T-helper 2 cell treated with Interferon-gamma antibody and Interleukin-4, amounts not matched to agents 5 μg/mL and 100 μg/mL, for 36 hours (primary cell): ENCODE data around the gene FPR2.
"Not testable (repeated sequence)": the region's sequence is repeated elsewhere in the genome, so short reads cannot be mapped to it uniquely, and the experiment has no call there.

Experiments used
- DNase-seq: peaks from one replicate; pipeline ENCODE4 v3.0.0; 2021; ENCODE audit warnings: low spot score
- H3K27ac Mint-ChIP-seq: one replicate; pipeline ENCODE4 v1.8.0; 2021; ENCODE audit warnings: mild to moderate bottlenecking, mixed read lengths
- H3K27me3 Mint-ChIP-seq: one replicate; pipeline ENCODE4 v1.8.0; 2021; ENCODE audit warnings: low read depth, mixed read lengths
- H3K36me3 Mint-ChIP-seq: one replicate; pipeline ENCODE4 v1.8.0; 2021; ENCODE audit warnings: low read depth, mixed read lengths
- H3K4me1 Mint-ChIP-seq: one replicate; pipeline ENCODE4 v1.8.0; 2021; ENCODE audit warnings: low read depth, mixed read lengths
- H3K4me3 Mint-ChIP-seq: one replicate; pipeline ENCODE4 v1.8.0; 2022; ENCODE audit warnings: mild to moderate bottlenecking, moderate library complexity, mixed read lengths
- H3K9me3 Mint-ChIP-seq: one replicate; pipeline ENCODE4 v1.8.0; 2021; ENCODE audit warnings: mixed read lengths

FPR2 gene

GRCh38 chr19:51729781-51730180 lies 31.2 kb upstream of the FPR2 start:
- peaks cover 5% of the 10 kb centered on the region for H3K27me3 Mint-ChIP-seq
- H3K27ac Mint-ChIP-seq = no peak overlapping the region
- DNase-seq = no peak
- no peak overlapping the region for H3K4me3 Mint-ChIP-seq
- H3K9me3 Mint-ChIP-seq = peaks cover 9% of the 10 kb centered on the region
- no peaks in the 10 kb centered on the region for H3K36me3 Mint-ChIP-seq
- no peaks in the 10 kb centered on the region for H3K4me1 Mint-ChIP-seq

GRCh38 chr19:51733742-51734522 lies 27.0 kb upstream of the FPR2 start:
- no peak for DNase-seq
- H3K27ac Mint-ChIP-seq = no peak overlapping the region
- peaks cover 2% of the 10 kb centered on the region for H3K27me3 Mint-ChIP-seq
- H3K9me3 Mint-ChIP-seq = peaks cover 4% of the 10 kb centered on the region
- H3K4me3 Mint-ChIP-seq = no peak overlapping the region
- no peaks in the 10 kb centered on the region for H3K36me3 Mint-ChIP-seq
- no peaks in the 10 kb centered on the region for H3K4me1 Mint-ChIP-seq

- no peaks in the 10 kb centered on the region for H3K4me1 Mint-ChIP-seq
- H3K27me3 Mint-ChIP-seq = peaks cover 2% of the 10 kb centered on the region
- H3K9me3 Mint-ChIP-seq = no peaks in the 10 kb centered on the region
- H3K36me3 Mint-ChIP-seq = no peaks in the 10 kb centered on the region
- DNase-seq = no peak
- H3K27ac Mint-ChIP-seq = no peak overlapping the region
- no peak overlapping the region for H3K4me3 Mint-ChIP-seq
Measured at GRCh38 chr19:51735759-51736449, 25.1 kb upstream of the FPR2 start.

- Mint-ChIP-seq H3K4me1 (no peaks in the 10 kb centered on the region), H3K27me3 (peaks cover 2% of the 10 kb centered on the region), H3K36me3 (no peaks in the 10 kb centered on the region), H3K4me3 (no peak overlapping the region), H3K9me3 (no peaks in the 10 kb centered on the region), H3K27ac (no peak overlapping the region)
- DNase-seq = no peak
Measured at GRCh38 chr19:51737389-51737788, 23.6 kb upstream of the FPR2 start.

- Mint-ChIP-seq H3K36me3 (no peaks in the 10 kb centered on the region), H3K27ac (no peak overlapping the region), H3K4me1 (no peaks in the 10 kb centered on the region), H3K4me3 (no peak overlapping the region), H3K27me3 (peaks cover 2% of the 10 kb centered on the region), H3K9me3 (no peaks in the 10 kb centered on the region)
- DNase-seq = no peak
Measured at GRCh38 chr19:51737924-51738323, 23.1 kb upstream of the FPR2 start.

GRCh38 chr19:51738523-51738922 lies 22.5 kb upstream of the FPR2 start:
- not testable (repeated sequence) for H3K27me3 Mint-ChIP-seq, H3K4me3 Mint-ChIP-seq, DNase-seq, H3K4me1 Mint-ChIP-seq, H3K36me3 Mint-ChIP-seq, H3K27ac Mint-ChIP-seq, H3K9me3 Mint-ChIP-seq

GRCh38 chr19:51739466-51740213 lies 21.3 kb upstream of the FPR2 start:
- Mint-ChIP-seq H3K9me3 (no peaks in the 10 kb centered on the region), H3K27ac (no peak overlapping the region), H3K36me3 (no peaks in the 10 kb centered on the region), H3K4me3 (no peak overlapping the region), H3K27me3 (peaks cover 2% of the 10 kb centered on the region), H3K4me1 (no peaks in the 10 kb centered on the region)
- DNase-seq = no peak

GRCh38 chr19:51740356-51740755 lies 20.6 kb upstream of the FPR2 start:
- H3K9me3 Mint-ChIP-seq = peaks cover under 1% of the 10 kb centered on the region
- no peak overlapping the region for H3K4me3 Mint-ChIP-seq
- H3K27ac Mint-ChIP-seq = no peak overlapping the region
- H3K27me3 Mint-ChIP-seq = peaks cover 2% of the 10 kb centered on the region
- no peak for DNase-seq
- H3K4me1 Mint-ChIP-seq = no peaks in the 10 kb centered on the region
- H3K36me3 Mint-ChIP-seq = no peaks in the 10 kb centered on the region

GRCh38 chr19:51742789-51743188 lies 18.2 kb upstream of the FPR2 start:
- Mint-ChIP-seq H3K4me3 (no peak overlapping the region), H3K27ac (no peak overlapping the region), H3K9me3 (peaks cover 3% of the 10 kb centered on the region), H3K27me3 (no peaks in the 10 kb centered on the region), H3K4me1 (no peaks in the 10 kb centered on the region), H3K36me3 (no peaks in the 10 kb centered on the region)
- no peak for DNase-seq

GRCh38 chr19:51743405-51743804 lies 17.6 kb upstream of the FPR2 start:
- H3K36me3 Mint-ChIP-seq = no peaks in the 10 kb centered on the region
- peaks cover 3% of the 10 kb centered on the region for H3K9me3 Mint-ChIP-seq
- H3K27ac Mint-ChIP-seq = no peak overlapping the region
- H3K4me3 Mint-ChIP-seq = no peak overlapping the region
- H3K27me3 Mint-ChIP-seq = no peaks in the 10 kb centered on the region
- no peak for DNase-seq
- no peaks in the 10 kb centered on the region for H3K4me1 Mint-ChIP-seq

GRCh38 chr19:51746731-51747130 lies 14.2 kb upstream of the FPR2 start:
- Mint-ChIP-seq H3K27ac (no peak overlapping the region), H3K4me3 (no peak overlapping the region), H3K27me3 (no peaks in the 10 kb centered on the region), H3K9me3 (peaks cover 6% of the 10 kb centered on the region), H3K4me1 (no peaks in the 10 kb centered on the region), H3K36me3 (no peaks in the 10 kb centered on the region)
- no peak for DNase-seq

GRCh38 chr19:51749979-51750378 lies 11.0 kb upstream of the FPR2 start:
- H3K9me3 Mint-ChIP-seq = peaks cover 6% of the 10 kb centered on the region

GRCh38 chr19:51750400-51751094 lies 10.4 kb upstream of the FPR2 start:
- no peaks in the 10 kb centered on the region for H3K27me3 Mint-ChIP-seq
- H3K27ac Mint-ChIP-seq = no peak overlapping the region
- H3K4me3 Mint-ChIP-seq = no peak overlapping the region
- no peaks in the 10 kb centered on the region for H3K36me3 Mint-ChIP-seq
- DNase-seq = no peak
- H3K9me3 Mint-ChIP-seq = peaks cover 8% of the 10 kb centered on the region
- H3K4me1 Mint-ChIP-seq = no peaks in the 10 kb centered on the region

More at GRCh38 chr19:51749979-51750378, 11.0 kb upstream of the FPR2 start:
- Mint-ChIP-seq H3K36me3 (no peaks in the 10 kb centered on the region), H3K4me3 (no peak overlapping the region), H3K27me3 (no peaks in the 10 kb centered on the region), H3K4me1 (no peaks in the 10 kb centered on the region), H3K27ac (no peak overlapping the region)
- no peak for DNase-seq

GRCh38 chr19:51751655-51752054 lies 9.3 kb upstream of the FPR2 start, which contains the start of gene FPR1:
FPR1 (minus strand) TSS chr19:51751878; CDS start chr19:51746994, 4,884 bp downstream.
- H3K27me3 Mint-ChIP-seq = no peaks in the 10 kb centered on the region
- H3K27ac Mint-ChIP-seq = no peak within 1 kb of the TSS
- H3K4me1 Mint-ChIP-seq = no peaks in the 10 kb centered on the region
- H3K36me3 Mint-ChIP-seq = no peaks in the 10 kb centered on the region
- H3K9me3 Mint-ChIP-seq = peaks cover 12% of the 10 kb centered on the region
- no peak for DNase-seq
- H3K4me3 Mint-ChIP-seq = no peak within 1 kb of the TSS
